NOMO-1 treated with DMSO at 0.1 percent for 48 hours (cell line): Measurements from ENCODE around the gene MAPK8IP1.

Source experiments
- DNase-seq: peaks from one replicate; lab custom pipeline; 2025; ENCODE audit not compliant: unreplicated experiment; lab: John Stamatoyannopoulos, UW

MAPK8IP1 gene

DNA sequence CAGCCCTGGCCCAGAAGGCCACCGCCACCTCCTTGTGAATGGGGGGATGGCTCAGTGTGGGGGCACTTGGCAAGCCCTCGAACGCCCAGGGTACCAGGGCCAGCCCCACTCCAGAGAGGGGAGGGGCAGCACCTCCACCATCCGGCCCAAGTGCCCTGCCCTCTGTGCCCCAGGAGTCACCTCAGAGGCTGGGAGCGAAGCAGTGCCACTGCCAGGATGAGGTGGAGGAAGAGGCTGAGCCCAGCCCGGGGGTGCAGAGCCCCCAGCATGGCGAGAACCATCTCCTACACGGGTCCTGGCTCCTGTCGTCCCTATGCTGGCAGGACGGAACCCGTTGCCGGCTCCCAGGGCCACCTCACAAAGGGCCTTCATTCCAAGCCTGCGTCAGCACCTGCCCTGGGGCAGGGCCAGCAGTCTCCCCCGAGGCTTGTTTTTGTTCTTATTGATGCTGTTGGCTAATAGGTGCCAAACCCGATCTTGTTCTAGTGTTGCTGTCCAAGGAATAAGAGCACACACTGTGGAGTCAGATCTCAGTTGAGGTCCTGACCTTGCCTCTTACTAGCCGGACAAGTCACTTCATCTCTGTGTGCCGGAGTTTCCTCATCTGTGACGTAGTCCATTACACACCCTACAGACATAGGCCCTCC, 21.6 kb downstream of the MAPK8IP1 start, which contains the start of gene FREY1:
Gene FREY1 (minus strand): TSS at position 307 of the 647 bp plus-strand sequence. CDS start 26 bp downstream, at position 281.
- DNase-seq, result no peak

GRCh38 chr11:45907911-45908370, 22.5 kb downstream of the MAPK8IP1 start:
- no peak for DNase-seq

DNA sequence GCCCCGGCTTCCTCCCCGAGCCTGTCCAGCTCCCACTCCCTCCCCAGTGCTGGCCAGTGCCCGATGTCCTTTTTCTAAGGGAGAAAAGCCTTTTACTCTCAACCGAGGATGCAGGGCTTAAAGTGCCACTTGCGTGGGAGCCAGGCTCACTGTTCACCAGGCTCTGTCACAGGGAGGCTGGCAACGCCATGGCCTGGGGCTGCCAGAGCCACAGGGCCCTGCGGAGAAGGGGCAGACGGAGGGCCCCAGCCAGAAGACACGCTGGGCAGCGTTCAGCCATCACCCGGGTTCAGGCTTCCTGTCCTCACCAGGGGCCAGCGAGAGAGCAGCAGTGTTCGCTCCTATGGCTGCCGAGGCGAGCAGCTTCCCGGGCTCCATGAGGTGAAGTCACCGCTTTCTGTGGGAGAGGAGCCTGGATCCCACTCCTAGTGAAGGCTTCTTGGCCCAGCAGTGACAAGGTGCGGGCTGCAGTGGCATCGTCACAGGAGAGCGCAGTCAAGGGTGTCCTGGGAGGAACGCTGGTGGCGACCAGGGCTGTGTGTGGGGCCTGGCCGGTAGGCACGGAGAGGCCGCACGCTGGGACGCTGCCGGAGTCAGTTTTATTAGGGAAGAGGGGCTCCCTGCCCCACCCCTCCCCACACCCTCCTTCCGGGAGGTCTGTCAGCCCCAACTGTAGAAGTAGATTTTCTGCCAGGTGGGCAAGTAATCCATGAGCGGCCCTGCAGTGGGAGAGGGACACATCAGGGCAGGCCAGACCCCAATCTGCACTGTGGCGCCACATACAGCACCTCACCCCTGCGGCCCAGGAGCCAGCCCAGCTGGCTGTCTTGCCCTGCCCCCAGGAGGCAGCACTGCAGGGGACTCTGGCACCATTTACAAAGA, 24.4 kb downstream of the MAPK8IP1 start:
- DNase-seq, result no peak

GRCh38 chr11:45910623-45911022, 25.2 kb downstream of the MAPK8IP1 start:
- DNase-seq, result no peak

DNA sequence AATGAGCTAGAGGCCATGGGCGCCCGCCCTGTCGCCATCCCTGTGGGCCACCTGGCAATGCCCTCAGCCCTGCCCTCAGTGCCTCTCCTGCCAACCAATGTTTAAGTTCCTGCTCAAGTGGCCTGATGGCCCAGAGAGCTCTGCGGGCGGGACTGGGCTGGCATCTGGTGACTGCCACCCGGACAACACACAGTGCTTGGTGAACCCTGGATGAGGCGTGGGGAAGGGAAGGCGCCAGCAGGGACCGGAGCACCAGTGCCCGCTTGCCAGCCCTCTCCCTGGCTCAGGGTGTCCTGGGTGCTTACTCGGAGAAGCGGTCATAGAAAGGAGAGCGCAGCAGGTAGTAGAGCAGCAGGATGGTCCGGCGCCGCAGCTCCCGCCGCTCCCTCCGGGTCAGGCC, 28.1 kb downstream of the MAPK8IP1 start:
- no peak for DNase-seq

DNA sequence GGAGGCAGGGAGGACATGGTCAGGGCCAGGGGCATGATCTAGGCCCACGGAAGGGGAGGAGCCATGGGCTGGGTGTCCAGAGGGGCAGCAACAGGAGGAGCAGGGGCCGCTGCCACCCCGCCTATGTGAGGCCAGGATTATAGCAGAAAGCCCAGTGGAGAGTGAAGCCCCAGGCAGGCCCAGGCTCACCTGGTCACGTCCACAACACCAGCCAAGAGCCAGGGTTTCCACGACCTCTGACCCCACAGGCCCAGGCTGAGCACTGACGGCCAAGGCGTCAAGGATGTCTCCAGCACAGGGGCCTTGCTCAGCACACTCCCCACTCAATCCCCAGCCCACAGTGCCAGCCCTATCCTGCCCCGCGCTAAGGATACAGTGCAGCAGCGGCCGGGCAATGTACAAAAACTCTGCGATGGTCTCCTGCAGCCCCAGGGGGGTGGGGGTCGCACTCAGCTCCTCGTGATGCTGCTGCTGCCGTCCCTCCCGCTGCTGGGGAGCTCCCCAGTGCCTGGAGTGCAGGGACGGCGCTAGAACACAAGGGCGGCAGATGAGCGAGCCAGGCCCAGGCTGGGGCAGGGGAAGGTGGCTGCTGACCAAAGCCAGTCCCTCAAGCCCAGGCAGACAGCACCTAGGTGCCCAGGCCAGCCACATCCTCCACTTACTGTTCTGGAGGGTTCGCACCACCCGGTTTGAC, 28.6 kb downstream of the MAPK8IP1 start:
- DNase-seq, result no peak

DNA sequence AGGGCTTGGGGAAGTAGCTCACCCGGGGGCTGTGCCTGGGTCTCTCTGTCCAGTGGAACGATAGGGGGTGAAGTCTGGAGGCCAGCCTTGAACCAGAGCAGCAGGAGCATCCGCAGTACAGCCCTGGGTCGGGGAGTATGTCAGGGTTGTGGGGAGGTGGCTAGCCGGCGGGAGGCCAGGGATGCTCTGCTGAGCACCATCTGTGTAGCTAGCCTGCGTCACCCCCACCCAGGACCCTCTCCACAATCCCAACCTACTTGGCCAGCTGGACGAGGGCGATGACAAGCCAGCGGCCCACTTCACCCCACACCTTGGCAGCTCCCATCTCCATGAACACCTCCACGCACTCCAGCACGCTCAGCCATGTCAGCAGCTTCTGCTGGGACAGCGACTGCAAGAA, 30.0 kb downstream of the MAPK8IP1 start:
- no peak for DNase-seq

GRCh38 chr11:45917286-45917622, 31.8 kb downstream of the MAPK8IP1 start:
- DNase-seq, result no peak

- DNase-seq, result peak; percentile 99
Observed at GRCh38 chr11:45917623-45918330, 32.3 kb downstream of the MAPK8IP1 start, which contains the start of gene PEX16. Gene PEX16 (minus strand): TSS chr11:45917877. CDS start chr11:45917811, 66 bp downstream.

GRCh38 chr11:45918331-45918941, 33.0 kb downstream of the MAPK8IP1 start:
- peak; percentile 66 for DNase-seq

GRCh38 chr11:45918962-45919675, 33.7 kb downstream of the MAPK8IP1 start:
- no peak for DNase-seq

DNA sequence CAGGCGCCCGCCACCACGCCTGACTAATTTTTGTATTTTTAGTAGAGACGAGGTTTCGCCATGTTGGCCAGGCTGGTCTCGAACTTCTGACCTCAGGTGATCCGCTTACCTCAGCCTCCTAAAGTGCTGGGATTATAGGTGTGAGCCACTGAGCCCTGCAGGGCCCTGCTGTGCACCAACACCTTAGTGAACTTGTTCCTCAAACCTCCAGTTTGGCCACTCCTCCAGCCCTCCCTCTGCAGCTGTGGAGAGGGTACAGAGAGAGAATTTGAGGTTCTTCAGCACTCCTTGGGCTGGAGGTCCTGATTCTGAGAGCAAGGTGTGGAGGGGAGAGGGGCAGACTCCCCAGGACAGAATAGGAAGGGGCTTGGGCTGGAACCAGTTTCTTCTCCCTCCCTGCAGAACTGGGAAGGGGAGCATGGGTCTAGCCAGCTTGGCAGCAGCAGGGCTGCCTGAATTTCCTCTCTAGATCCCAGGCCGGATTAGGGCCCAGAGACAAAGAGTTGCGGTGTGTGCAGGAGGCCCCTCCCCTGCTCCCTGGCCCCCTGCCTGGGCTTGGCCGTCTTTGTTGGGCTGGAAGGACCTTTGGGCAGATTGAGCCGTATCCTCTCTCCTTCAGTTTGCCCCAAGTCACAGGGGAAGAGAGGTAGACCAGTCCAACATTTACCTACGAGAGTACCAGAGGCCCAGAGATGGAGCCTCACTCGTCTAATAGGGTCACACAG, 34.5 kb downstream of the MAPK8IP1 start:
- DNase-seq, result no peak

DNA sequence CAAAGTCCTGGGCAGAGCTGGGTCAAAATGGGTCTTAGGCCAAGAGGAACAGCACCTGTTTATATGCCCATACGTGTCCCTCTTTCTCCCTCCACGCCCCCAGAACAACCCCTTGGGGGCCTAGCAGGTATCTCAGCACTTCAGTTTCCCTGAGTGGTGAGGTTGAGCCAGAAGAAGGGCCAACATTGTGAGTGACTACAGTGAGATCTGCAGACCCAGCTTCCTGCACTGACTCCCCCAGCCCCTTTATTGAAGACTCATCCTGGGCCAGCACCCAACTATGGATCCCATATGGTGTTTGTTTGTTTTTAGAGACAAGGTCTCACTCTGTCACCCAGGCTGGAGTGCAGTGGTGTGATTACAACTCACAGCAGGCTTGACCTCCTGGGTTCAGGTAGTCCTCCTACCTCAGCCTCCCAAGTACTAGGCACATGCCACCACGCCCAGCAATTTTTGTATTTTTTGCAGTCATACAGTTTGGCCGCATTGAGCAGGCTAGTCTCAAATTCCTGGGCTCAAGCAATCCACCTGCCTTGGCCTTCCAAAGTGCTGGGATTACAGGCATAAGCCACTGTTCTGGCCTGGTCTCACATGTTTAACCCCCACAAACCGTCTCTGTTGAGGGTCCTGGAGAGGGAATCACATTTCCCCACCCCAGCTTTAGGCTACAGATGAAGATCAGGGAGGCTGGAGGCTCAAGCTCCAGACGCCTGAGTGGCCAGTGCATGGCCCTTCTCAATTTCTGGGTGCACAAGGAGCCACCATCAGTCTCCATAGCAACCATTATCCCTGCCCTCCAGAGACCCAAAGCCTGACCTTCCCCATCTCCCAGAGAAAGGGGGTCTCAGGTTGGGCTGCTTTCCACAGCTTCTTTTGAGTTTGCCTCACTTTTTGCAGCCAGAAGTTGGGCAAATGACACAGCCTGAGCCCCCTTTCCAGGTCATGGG, 35.4 kb downstream of the MAPK8IP1 start:
- DNase-seq, result no peak

- DNase-seq, result no peak
Observed at GRCh38 chr11:45921561-45922424, 36.3 kb downstream of the MAPK8IP1 start.

DNA sequence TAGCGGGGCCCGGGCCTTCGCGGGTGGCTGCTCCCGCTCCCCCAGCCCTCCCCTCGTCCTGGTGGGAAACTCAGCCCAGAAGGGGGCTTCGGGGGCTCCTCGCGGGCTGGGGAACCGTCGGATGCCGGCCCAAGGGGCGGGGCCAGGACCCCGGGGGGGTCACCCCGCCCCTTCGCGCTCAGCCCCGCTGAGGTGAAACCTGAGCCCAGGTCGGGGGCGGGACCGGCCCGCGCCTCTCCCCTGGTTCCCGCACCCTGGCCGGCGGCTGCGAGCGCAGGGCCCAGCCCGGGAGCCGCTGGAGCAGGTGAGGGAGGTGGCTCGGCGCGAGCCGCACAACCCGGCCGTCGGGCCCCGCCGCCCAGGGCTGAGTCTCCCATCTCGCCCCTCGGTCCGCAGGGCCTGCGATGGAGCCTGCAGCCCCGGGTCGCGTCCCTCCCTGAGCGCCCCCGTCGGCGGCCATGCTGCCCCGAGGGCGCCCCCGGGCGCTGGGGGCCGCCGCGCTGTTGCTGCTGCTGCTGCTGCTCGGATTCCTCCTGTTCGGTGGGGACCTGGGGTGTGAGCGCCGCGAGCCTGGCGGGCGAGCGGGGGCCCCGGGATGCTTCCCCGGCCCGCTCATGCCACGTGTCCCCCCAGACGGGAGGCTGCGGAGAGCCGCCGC, 37.1 kb downstream of the MAPK8IP1 start, which contains the start of gene LARGE2:
Gene LARGE2 (plus strand): TSS at position 232 of the 658 bp plus-strand sequence. CDS start 227 bp downstream, at position 459.
- DNase-seq, result no peak
